Measurements from ENCODE around the gene TMEM183A.

The TMEM183A gene

GRCh38 chr1:203001986-203002385 is 5.2 kb upstream of the TMEM183A start:
- TF ChIP-seq SIN3A (IDR thresholded peaks at IDR 0.05; ENCODE audit: borderline replicate concordance, insufficient read depth, low read length): no peak
- no peak for TF ChIP-seq POLR2AphosphoS5 (IDR thresholded peaks at IDR 0.05; ENCODE audit: low read depth, low read length)
- no peak for TF ChIP-seq TAF1 (IDR thresholded peaks at IDR 0.05; ENCODE audit: borderline replicate concordance, insufficient read depth, low read length)
- no peak for TF ChIP-seq FOXP2 (optimal IDR thresholded peaks at IDR 0.05; ENCODE audit: borderline replicate concordance, extremely low read depth, extremely low read length, insufficient read depth)
- TF ChIP-seq, protein P1, sequence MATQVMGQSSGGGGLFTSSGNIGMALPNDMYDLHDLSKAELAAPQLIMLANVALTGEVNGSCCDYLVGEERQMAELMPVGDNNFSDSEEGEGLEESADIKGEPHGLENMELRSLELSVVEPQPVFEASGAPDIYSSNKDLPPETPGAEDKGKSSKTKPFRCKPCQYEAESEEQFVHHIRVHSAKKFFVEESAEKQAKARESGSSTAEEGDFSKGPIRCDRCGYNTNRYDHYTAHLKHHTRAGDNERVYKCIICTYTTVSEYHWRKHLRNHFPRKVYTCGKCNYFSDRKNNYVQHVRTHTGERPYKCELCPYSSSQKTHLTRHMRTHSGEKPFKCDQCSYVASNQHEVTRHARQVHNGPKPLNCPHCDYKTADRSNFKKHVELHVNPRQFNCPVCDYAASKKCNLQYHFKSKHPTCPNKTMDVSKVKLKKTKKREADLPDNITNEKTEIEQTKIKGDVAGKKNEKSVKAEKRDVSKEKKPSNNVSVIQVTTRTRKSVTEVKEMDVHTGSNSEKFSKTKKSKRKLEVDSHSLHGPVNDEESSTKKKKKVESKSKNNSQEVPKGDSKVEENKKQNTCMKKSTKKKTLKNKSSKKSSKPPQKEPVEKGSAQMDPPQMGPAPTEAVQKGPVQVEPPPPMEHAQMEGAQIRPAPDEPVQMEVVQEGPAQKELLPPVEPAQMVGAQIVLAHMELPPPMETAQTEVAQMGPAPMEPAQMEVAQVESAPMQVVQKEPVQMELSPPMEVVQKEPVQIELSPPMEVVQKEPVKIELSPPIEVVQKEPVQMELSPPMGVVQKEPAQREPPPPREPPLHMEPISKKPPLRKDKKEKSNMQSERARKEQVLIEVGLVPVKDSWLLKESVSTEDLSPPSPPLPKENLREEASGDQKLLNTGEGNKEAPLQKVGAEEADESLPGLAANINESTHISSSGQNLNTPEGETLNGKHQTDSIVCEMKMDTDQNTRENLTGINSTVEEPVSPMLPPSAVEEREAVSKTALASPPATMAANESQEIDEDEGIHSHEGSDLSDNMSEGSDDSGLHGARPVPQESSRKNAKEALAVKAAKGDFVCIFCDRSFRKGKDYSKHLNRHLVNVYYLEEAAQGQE (IDR thresholded peaks at IDR 0.05; ENCODE audit: insufficient read depth in 1 of 2, low read depth in 2 of 2, low read length in 2 of 2): no peak

DNA sequence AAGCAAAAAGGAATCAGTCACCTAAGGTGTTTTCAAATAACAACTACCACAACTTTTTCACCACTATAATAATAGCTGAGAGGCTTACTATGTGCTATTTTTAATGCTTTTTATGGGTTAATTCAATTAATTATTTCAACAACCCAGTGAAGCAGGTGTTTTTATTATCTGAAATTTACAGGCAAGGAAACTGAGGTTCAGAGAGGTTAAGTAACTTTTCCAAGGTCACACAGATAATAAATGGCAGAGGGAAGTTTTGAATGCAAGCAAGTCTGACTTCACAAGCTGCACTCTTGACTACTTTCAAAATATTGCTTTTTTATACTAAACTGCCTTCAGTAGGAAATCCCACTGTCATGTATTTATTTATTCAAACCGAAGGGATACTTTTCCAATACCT is 4.2 kb upstream of the TMEM183A start:
- no peak for TF ChIP-seq SIN3A (IDR thresholded peaks at IDR 0.05; ENCODE audit: borderline replicate concordance, insufficient read depth, low read length)
- TF ChIP-seq POLR2AphosphoS5 (IDR thresholded peaks at IDR 0.05; ENCODE audit: low read depth, low read length): no peak
- no peak for TF ChIP-seq FOXP2 (optimal IDR thresholded peaks at IDR 0.05; ENCODE audit: borderline replicate concordance, extremely low read depth, extremely low read length, insufficient read depth)
- TF ChIP-seq TAF1 (IDR thresholded peaks at IDR 0.05; ENCODE audit: borderline replicate concordance, insufficient read depth, low read length): no peak
- TF ChIP-seq, protein P1 (IDR thresholded peaks at IDR 0.05; ENCODE audit: insufficient read depth in 1 of 2, low read depth in 2 of 2, low read length in 2 of 2): no peak

DNA sequence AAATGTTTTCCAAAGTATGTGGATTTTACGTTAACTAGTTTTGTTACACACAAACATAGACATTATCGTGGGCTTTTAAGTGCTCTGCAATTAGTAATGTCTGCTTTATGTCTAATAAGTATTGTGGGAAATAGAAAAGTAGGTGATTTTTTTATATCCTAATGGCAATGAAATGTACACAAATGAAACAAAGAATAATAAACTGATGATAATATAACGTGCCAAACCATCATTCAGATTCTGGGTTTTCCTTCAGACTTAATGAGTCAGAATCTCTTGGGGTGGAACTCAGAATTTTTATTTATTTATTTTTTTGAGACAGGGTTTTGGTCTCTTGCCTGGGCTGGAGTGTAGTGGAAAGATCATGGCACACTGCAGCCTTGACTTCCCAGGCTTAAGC is 2.0 kb downstream of the TMEM183A start:
- no peak for TF ChIP-seq SIN3A (IDR thresholded peaks at IDR 0.05; ENCODE audit: borderline replicate concordance, insufficient read depth, low read length)
- no peak for TF ChIP-seq FOXP2 (optimal IDR thresholded peaks at IDR 0.05; ENCODE audit: borderline replicate concordance, extremely low read depth, extremely low read length, insufficient read depth)
- TF ChIP-seq TAF1 (IDR thresholded peaks at IDR 0.05; ENCODE audit: borderline replicate concordance, insufficient read depth, low read length): no peak
- no peak for TF ChIP-seq POLR2AphosphoS5 (IDR thresholded peaks at IDR 0.05; ENCODE audit: low read depth, low read length)
- TF ChIP-seq, protein P1 (IDR thresholded peaks at IDR 0.05; ENCODE audit: insufficient read depth in 1 of 2, low read depth in 2 of 2, low read length in 2 of 2): no peak

DNA sequence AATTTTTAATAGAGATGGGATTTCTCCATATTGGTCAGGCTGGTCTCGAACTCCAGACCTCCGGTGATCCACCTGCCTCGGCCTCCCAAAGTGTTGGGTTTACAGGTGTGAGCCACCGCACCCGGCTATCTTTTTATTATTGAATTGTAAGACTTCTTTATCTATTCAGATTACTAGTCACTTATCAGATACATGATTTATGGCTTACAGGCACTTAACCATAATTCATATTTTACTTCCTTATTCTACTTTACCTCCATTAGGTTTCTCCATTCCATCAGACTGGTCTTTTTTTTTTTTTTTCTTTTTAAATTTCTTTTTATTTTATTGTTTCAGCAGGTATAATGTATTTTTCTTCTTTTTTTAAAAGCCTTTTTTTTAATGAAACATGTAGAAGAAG is 4.4 kb downstream of the TMEM183A start:
- TF ChIP-seq SIN3A (IDR thresholded peaks at IDR 0.05; ENCODE audit: borderline replicate concordance, insufficient read depth, low read length): no peak
- TF ChIP-seq POLR2AphosphoS5 (IDR thresholded peaks at IDR 0.05; ENCODE audit: low read depth, low read length): no peak
- TF ChIP-seq, protein P1 (IDR thresholded peaks at IDR 0.05; ENCODE audit: insufficient read depth in 1 of 2, low read depth in 2 of 2, low read length in 2 of 2): no peak
- TF ChIP-seq FOXP2 (optimal IDR thresholded peaks at IDR 0.05; ENCODE audit: borderline replicate concordance, extremely low read depth, extremely low read length, insufficient read depth): no peak
- TF ChIP-seq TAF1 (IDR thresholded peaks at IDR 0.05; ENCODE audit: borderline replicate concordance, insufficient read depth, low read length): no peak

DNA sequence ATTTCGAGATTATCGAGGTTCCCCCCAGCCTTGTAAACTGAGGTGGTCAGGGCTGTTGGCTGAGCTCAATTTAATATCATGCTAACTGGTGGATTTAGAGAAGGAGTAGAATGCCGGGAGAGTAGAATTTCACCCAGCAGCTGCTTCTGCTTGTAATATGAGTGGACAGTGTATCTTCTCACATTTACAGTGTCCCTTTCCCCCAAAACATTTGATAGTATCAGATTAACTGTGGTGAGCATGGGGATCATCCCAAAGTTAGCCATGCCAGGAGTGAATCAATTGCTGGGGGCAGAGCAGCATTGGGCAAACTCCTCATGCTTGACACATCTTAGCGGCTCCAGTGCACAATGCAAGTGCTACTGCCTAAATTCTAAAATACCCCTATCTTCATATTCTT is 9.9 kb downstream of the TMEM183A start:
- TF ChIP-seq, protein P1 (IDR thresholded peaks at IDR 0.05; ENCODE audit: insufficient read depth in 1 of 2, low read depth in 2 of 2, low read length in 2 of 2): no peak

Data from PFSK-1 (cell line).